ENCODE measurements around the gene TRMU. TPM values are rescaled to one million over a fixed set of nuclear protein-coding genes. Genes with fewer than 3 reads are reported as not detected.

The TRMU gene
- total RNA-seq, 4 donors from 2014 or later: 19.3 to 62.8 (median 32.8) TPM

DNA sequence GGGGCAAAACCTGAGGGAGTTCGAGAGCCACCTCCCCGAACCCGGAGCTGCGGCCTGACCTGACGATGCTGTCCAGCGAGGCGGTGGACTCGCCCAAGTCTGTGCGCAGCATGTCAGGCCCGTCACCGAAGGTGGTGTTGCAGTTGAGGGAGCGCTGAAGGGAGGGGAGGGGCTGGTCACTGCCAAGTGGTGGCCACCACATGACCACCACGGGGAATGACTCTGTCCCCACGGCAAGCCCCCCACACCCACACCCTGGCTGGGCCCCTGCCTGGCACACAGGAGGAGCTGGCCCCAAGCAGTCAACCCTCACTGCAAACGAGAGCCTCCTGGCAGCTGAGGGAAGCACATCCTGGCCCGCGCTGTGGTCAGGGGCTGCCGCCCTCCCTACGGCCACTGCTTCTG is 30.8 kb downstream of the TRMU start:
- no peak for ATAC-seq (ENCODE audit: low FRiP score)
- DNase-seq (ENCODE audit: low spot score): no peak
- TF ChIP-seq, protein P1, sequence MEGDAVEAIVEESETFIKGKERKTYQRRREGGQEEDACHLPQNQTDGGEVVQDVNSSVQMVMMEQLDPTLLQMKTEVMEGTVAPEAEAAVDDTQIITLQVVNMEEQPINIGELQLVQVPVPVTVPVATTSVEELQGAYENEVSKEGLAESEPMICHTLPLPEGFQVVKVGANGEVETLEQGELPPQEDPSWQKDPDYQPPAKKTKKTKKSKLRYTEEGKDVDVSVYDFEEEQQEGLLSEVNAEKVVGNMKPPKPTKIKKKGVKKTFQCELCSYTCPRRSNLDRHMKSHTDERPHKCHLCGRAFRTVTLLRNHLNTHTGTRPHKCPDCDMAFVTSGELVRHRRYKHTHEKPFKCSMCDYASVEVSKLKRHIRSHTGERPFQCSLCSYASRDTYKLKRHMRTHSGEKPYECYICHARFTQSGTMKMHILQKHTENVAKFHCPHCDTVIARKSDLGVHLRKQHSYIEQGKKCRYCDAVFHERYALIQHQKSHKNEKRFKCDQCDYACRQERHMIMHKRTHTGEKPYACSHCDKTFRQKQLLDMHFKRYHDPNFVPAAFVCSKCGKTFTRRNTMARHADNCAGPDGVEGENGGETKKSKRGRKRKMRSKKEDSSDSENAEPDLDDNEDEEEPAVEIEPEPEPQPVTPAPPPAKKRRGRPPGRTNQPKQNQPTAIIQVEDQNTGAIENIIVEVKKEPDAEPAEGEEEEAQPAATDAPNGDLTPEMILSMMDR (IDR thresholded peaks at IDR 0.05): no peak

DNA sequence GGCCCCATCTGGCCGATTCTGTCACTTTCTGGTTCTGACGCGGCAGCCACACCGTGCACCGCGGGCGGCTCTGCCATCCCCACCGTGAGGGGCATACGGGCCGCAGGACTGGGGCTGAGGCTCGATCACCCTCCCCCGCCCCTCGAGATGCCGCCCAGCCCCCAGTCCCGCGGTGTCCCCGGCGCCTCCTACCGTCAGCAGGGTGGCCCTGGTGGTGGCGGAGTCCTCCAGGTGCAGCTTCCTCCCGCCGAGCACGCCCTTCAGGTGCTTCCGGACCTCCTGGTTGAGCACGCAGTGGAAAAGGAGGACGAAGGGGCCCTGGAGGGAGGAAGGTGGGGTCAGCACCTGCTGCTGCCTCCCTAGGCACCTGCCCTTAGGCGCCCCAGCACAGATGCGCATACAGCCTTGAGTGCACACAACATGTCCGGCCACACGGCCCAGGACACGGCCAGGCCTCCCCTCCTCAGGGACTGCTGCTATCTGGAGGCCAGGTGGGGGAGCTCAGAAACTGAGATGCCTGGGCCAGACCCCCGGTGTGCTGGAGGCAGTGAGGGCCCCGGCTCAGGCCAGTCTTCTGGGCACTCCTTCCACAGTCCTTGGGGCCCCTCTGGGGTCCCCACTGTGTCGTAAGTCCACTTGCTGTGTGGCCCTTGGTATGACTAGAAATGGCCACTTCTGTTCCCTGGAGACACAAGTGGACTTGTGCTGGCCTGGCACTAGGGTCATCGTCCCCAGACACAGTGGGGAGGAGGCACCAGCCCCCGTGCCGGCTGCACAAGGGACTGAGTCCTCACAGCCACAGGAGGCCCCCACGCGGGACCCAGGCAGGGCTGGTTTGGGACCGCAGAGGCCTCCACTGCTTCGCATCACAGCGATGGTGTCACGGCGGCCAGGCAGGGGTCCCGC is 31.5 kb downstream of the TRMU start:
- DNase-seq (ENCODE audit: low spot score): no peak

DNA sequence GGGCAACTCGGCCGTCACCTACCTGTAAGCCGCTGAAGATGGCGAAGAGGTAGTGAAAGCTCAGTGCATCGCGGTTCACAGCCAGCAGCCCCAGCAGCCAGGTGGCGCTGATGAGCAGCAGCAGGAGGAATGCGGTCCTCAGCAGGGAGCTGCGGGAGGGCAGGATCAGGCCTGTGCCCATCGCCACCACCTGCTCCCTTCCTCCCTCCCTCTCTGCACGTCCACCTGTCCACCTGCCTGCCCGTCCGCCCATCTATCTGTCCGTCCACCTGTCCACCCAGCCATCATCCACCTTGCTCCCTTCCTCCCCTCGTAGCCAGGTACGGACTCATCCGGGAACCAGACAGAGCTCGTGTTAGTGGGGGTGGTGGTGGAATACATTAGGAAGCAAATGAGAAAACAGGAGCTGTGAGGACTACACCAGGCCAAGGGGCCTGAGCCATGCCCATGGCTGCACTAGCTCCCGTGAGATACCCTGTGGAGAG is 32.2 kb downstream of the TRMU start:
- DNase-seq (ENCODE audit: low spot score): peak; percentile 74
- TF ChIP-seq, protein P1 (IDR thresholded peaks at IDR 0.05): no peak
- peak; percentile 34 for ATAC-seq (ENCODE audit: low FRiP score)

More for the DNA sequence above, 31.5 kb downstream of the TRMU start:
- peak; percentile 19 for ATAC-seq (ENCODE audit: low FRiP score)
- TF ChIP-seq, protein P1 (IDR thresholded peaks at IDR 0.05): no peak

DNA sequence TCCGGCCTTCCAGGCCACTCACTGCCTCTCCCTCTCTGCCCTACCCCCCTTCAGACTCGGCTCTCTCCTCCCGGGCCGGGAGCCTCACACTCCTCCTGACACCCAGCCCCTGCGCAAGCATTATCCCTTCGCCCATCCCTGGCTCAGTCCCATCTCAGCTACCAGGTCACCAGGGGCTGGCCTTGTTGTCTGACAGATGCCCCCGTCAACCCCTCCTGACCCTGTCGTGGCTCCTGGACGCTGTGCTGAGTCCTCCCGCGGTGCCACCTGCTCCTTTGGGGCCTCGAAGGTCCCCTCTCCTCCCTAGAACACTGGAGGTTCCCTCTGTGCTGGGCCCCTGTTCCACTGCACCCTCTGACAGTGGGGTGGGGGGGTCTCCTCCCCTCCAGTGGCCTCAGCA is 32.9 kb downstream of the TRMU start:
- ATAC-seq (ENCODE audit: low FRiP score) (no peak), DNase-seq (ENCODE audit: low spot score) (no peak)
- TF ChIP-seq, protein P1 (IDR thresholded peaks at IDR 0.05): no peak

DNA sequence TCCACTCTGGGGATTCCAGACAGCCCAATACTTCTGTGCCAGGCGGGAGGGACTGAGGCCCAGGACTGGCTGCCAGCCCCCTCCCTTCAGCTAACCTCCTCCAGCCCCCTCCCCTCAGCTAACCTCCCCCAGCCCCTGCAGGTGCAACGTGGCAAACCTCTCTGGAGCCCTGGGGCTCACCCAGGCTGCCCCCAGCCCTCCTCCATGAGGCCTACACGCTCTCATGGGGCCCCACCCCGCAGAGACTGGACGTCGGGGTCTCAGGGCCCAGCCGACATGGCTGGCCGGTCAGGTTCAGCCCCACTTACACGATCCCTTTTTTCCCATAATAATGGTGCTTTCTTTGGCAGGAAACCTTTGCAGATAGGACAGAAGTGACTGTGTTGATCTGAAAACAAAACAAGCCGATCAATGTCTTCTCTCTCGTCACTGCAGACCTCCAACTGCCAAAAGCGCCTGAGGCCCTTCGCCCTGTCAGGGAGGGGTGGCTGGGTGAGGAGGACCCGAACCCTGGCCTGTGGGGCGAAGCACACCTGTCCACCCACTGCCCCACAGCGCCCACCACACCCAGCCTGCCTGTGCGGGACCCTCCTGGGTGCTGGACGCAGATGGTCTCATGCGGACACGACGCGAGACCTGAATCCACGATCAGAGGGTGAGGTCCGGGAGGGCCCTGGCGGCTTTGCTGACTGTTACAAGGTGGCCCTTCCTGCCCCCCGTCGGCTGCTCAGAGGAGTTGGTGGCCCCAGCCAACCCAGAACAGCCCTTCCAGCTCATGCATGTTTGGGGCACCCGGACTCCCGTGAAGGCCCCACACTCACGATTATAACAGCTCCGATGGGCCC is 33.6 kb downstream of the TRMU start:
- ATAC-seq (ENCODE audit: low FRiP score) (no peak), DNase-seq (ENCODE audit: low spot score) (no peak)
- TF ChIP-seq, protein P1 (IDR thresholded peaks at IDR 0.05): no peak

DNA sequence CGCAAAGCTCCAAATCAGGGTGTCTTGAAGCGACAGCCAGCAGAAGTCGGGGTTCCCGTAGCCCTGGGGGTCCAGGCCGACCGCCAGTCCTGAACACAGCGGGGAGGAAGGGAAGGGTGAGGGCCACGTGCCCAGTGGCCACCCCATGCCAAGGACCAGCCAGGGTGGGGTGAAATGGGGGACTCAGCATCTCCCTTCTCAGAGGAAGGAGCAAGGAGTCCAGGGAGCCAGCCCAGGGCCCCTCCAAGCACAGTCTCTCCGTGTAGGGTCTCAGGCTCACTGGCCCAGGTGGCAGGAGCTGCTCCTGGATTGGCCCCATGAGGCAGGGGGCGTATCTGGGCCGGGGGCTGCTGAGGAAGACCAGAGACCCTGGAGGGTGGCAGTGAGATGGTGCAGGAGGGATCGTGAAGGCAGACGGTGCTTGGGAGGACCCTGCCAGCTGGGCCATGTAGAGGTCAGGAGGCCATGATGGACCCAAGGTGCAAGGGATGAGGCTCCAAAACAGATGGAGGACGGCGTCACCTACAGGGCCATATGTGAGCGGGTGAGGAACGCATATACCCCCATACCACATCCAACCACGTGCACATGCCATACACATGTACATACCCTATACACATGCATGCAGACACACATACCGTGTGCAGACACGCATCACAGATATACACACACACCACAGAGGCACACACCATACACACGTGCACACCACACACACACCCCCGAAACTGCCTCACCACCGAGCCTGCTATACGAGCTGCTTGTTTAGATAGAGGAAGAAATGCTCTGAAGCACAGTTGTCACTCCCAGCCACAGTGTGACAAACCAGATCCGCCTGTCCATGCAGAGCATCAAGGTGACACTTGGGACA is 34.4 kb downstream of the TRMU start:
- ATAC-seq (ENCODE audit: low FRiP score): no peak
- no peak for DNase-seq (ENCODE audit: low spot score)
- TF ChIP-seq, protein P1 (IDR thresholded peaks at IDR 0.05): no peak

Data from omental fat pad (tissue), 4 donors.